Ovary (tissue), 9 donors: ENCODE data around the gene TMEM59L. TPM values are rescaled to one million over a fixed set of nuclear protein-coding genes. Genes with fewer than 3 reads are reported as not detected.

Experiments used
- DNase-seq, 5 donors: peaks; one replicate each; pipeline ENCODE4 v3.0.0-alpha.2; 2019 to 2020
- H3K27ac ChIP-seq, 2 donors: fragments of 200-600 bp; one replicate each; pipeline versions ENCODE4 v1.5.1 to v1.8.0; 2019 to 2022
- H3K27me3 ChIP-seq: fragments of 200-600 bp; one replicate; pipeline ENCODE4 v1.8.0; 2022
- H3K36me3 ChIP-seq: fragments of 200-600 bp; sonication (generic); one replicate; pipeline ENCODE4 v1.5.1; 2019
- H3K4me1 ChIP-seq: one replicate; pipeline ENCODE4 v1.8.1; 2013; ENCODE audit warnings: mild to moderate bottlenecking, moderate library complexity; ENCODE audit not compliant: insufficient read depth
- H3K4me3 ChIP-seq: fragments of 200-600 bp; sonication (generic); one replicate; pipeline ENCODE4 v1.5.1; 2017
- H3K9me3 ChIP-seq, 2 donors: fragments of 200-600 bp in 1 of 2; sonication (generic) in 1 of 2; one replicate each; pipeline versions ENCODE4 v1.5.1 to v1.8.1; 2013 to 2019; ENCODE audit warnings: mild to moderate bottlenecking in 1 of 2, moderate library complexity in 1 of 2
- CTCF ChIP-seq, 3 donors: fragments of 450-650 bp in 2 of 3; fragments of 200-600 bp in 1 of 3; IDR thresholded peaks; one replicate each; pipeline versions ENCODE4 v1.5.1 to v1.8.0; 2016 to 2022; ENCODE audit warnings: antibody characterized with exemption in 3 of 3, mild to moderate bottlenecking in 1 of 3
- EP300 ChIP-seq: sonication (generic); formaldehyde crosslinking; IDR thresholded peaks from one replicate; pipeline ENCODE4 v1.6.1; 2017; ENCODE audit warnings: antibody characterized with exemption
- POLR2A ChIP-seq: fragments of 450-650 bp; IDR thresholded peaks from one replicate; pipeline ENCODE4 v1.6.1; 2017; ENCODE audit warnings: antibody characterized with exemption, mild to moderate bottlenecking, moderate library complexity
- WGBS, 3 donors: extraction: QIAGEN DNeasy Blood & Tissue Kit in 1 of 3; methylation state at CpG; one replicate each; pipeline versions ENCODE4 v1.1.5 to v1.1.7; 2013 to 2017; 5-methylcytosine and 5-hydroxymethylcytosine counted together
- intact Hi-C, 4 donors: fragments of 100-400 bp; cut with DNase I; formaldehyde crosslinking; loops; one replicate each; pipeline versions ENCODE4 v1.11.0 to v1.15.1; 2022 to 2023
- polyA plus RNA-seq, 2 donors: library from polyadenylated mRNA; stranded (reverse); fragments of 200-250 nt in 1 of 2; fragments of 350-450 nt in 1 of 2; fragmentation: Illumina TruSeq in 1 of 2; extraction: RNeasy Lipid Tissue Mini Kit (QIAGEN cat#74804) in 1 of 2; gene quantifications; one replicate each; pipeline ENCODE4 v1.2.3, GENCODE V29; 2013 to 2014
- total RNA-seq, 7 donors: library from RNA; depleted of rRNA in 2 of 7; stranded (reverse); fragments of >200 nt in 2 of 7; fragmentation: NEBNext Ultra II Directional in 3 of 7; extraction: Animal tissue kit (Norgen Biotek cat#: 25700) in 3 of 7; gene quantifications; one replicate each; pipeline versions ENCODE4 v1.1.0 to v1.2.4, GENCODE V29; 2016 to 2023
- donor health status: DM: no; HTN: no; CAD: no; lungs with moderate emphysema.
- donor health status: DM: no; HTN: no; CAD: no.
- donor health status: Bipolar disorder and iron deficiency.
- donor health status: DM: yes; HTN: yes; CAD: no.
- donor health status: DM: no; HTN: no; CAD: no.
- donor health status: DM: yes; HTN: yes; CAD: no.

The TMEM59L gene
- total and polyA plus RNA-seq, 9 donors = 0.20 to 0.53 (median 0.51) TPM; not detected in 4

- 78 to 89% (median 86%) methylated on average over 20 to 22 of the region's 22 CpGs for WGBS, 3 donors
- intact Hi-C loops = no loop called here
- Histone ChIP-seq H3K36me3 (no peaks in the 10 kb centered on the region), H3K27ac (no peak overlapping the region), H3K9me3 (no peaks in the 10 kb centered on the region), H3K4me1 (no peaks in the 10 kb centered on the region), H3K27me3 (no peaks in the 10 kb centered on the region), H3K4me3 (no peak overlapping the region)
- TF ChIP-seq POLR2A (no peak), CTCF (IDR thresholded peaks at IDR 0.05) (no peak), EP300 (no peak)
- DNase-seq = no peak
Measured at GRCh38 chr19:18665771-18666202, 53.1 kb downstream of the TMEM59L start.

GRCh38 chr19:18666317-18666716 is 53.6 kb downstream of the TMEM59L start:
- TF ChIP-seq CTCF (IDR thresholded peaks at IDR 0.05) (no peak), EP300 (no peak), POLR2A (no peak)
- WGBS, 3 donors = 76 to 83% (median 80%) methylated on average over 12 of the region's 12 CpGs
- DNase-seq = no peak
- Histone ChIP-seq H3K4me1 (no peaks in the 10 kb centered on the region), H3K36me3 (no peaks in the 10 kb centered on the region), H3K9me3 (no peaks in the 10 kb centered on the region), H3K27me3 (no peaks in the 10 kb centered on the region), H3K4me3 (no peak overlapping the region), H3K27ac (no peak overlapping the region)
- intact Hi-C loops = no loop called here

GRCh38 chr19:18666784-18667183 is 54.1 kb downstream of the TMEM59L start:
- Histone ChIP-seq H3K9me3 (no peaks in the 10 kb centered on the region), H3K27ac (no peak overlapping the region), H3K36me3 (no peaks in the 10 kb centered on the region), H3K4me1 (no peaks in the 10 kb centered on the region), H3K4me3 (no peak overlapping the region), H3K27me3 (no peaks in the 10 kb centered on the region)
- TF ChIP-seq POLR2A = no peak
- no peak for TF ChIP-seq CTCF (IDR thresholded peaks at IDR 0.05)
- TF ChIP-seq EP300 = no peak
- intact Hi-C loops = no loop called here
- DNase-seq = no peak
- 80 to 89% (median 83%) methylated on average over 5 of the region's 5 CpGs for WGBS, 3 donors

- TF ChIP-seq EP300 = no peak
- no peak for TF ChIP-seq CTCF (IDR thresholded peaks at IDR 0.05)
- no peak for TF ChIP-seq POLR2A
- Histone ChIP-seq H3K4me3 (no peak overlapping the region), H3K36me3 (no peaks in the 10 kb centered on the region), H3K27me3 (no peaks in the 10 kb centered on the region), H3K27ac (no peak overlapping the region), H3K9me3 (no peaks in the 10 kb centered on the region), H3K4me1 (no peaks in the 10 kb centered on the region)
- DNase-seq = no peak
- 96 to 97% (median 97%) methylated on average over 55 of the region's 55 CpGs for WGBS, 3 donors
- intact Hi-C loops = no loop called here
Measured at GRCh38 chr19:18667531-18668251, 55.0 kb downstream of the TMEM59L start.
